GM21529 (cell line): Measurements from ENCODE around the gene MEGF10.
"Not testable (repeated sequence)": the region's sequence is repeated elsewhere in the genome, so short reads cannot be mapped to it uniquely, and the experiment has no call there.

Experiments
- ATAC-seq: cut with Tn5 transposase; IDR thresholded peaks from one replicate; pipeline ENCODE4 v1.9.1; 2021; ENCODE audit not compliant: unreplicated experiment

Gene MEGF10

DNA sequence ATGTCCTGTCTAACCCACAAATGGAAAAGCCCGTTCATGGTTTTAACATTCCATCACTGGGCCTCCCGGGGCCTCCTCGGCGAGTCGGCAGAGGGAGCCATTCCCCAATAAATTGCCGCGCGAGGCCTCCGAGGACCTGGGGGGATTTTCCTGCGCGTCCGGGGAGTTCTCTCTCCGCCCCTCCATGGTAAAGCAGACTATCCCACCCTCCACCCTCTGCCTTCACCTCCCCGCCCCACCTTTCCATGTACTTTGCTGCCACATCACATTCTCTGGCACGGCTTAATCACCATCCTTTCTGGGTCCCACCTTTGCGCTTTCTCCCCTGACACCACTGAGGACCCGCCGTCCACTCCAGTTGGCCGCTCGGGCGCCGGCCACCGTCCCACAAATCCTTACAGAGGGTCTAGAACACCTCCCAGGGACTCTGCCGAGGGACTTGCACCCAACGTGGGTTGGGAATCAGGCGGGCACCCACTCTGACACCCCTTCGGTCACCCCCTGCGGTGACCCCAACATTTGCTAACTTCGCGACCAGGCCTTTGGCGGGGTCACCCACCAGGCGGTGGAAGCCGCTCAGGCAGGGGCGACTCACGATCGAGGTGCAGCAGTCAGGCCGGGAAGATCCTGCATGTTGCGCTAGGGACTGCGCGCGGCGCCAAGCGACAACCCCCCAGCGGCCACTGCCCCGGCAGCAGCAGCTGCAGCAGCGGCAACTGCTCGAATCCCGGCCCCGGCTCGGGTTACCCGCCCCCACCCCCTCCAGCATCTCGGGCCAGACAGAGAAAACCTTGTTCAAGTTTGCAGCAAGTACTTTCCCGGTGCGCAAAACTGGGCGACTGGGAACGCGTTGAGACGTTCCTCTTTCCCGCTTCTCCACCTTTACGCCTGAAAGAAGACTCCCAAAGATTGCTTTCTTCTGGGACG is at the start of gene MEGF10:
Gene MEGF10 (plus strand): TSS at position 778 of the 927 bp plus-strand sequence. CDS start 40,513 bp downstream, outside the sequence.
- no peak for ATAC-seq

DNA sequence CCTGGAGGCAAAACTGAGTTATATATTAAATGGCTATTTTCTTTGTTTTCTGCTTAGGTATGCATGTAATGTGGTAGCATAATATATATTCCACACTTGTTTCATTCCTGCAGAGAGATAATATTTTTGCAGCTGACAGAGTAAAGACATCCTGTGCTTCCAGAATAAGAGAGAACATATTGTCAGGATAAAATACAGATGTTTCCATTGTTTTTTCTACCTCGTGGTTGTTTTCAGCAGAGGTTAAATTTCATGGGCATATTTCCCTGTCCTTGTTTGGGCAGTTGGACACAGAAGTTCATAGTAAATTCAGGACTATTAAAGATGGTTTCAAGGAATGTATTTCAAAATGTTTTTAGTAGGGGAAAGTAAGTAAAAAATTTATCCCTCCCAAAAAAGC is 47.6 kb upstream of the MEGF10 start:
- ATAC-seq: no peak

DNA sequence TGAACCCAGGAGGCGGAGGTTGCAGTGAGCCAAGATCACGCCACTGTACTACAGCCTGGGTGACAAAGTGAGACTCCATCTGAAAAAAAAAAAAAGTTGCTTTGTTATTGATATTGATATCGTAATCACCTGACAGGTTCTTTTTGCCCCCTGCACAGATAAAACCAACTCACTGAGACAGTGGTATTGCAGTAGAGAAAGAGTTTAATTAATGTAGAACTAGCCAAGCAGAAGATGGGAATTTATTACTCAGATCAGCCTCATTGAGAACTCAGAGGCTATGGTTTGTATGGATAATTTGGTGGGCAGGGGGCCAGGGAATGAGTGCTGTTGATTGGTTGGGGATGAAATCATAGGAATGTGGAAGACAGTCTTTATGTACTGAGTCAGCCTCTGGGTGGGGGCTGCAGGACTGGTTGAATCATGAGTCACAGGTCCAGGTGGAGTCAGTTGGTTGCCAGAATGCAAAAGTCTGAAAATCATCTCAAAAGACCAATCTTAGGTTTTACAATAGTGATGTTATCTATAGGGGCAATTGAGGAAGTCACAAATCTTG is 35.8 kb upstream of the MEGF10 start:
- no peak for ATAC-seq

DNA sequence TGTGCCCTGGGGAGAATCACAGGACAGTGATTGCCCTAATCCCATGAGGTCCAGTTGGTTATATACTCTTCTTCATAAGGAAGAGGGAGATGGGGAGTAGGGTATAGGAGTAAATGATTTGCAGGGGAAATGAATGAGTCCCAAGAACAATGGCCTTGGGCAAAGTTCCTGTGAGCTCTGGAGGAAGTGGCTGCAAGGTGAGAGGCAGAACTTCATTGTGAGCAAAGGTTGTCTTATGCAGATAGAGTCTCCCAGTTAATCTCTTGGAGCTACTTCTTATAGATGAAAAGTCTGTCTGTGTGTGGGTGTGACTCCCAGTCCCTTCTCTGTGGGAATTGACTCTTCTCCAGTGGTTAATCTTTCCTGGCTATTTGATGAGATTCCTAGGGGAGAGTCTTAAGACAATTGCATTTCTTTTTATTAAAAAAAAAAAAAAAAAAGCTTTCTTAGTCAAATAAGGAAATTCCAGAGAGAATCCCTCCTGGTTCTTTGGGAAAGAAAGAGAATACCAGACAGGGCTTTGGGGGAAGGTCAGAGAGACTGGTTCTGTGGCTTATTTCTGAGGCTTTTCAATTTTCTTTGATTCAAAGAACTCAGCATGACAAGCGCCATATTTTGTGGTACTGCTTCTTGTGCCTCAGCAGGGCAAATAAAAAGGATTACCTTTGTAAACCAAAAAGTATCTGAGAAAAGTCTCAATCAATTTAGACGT is 33.6 kb upstream of the MEGF10 start:
- no peak for ATAC-seq

DNA sequence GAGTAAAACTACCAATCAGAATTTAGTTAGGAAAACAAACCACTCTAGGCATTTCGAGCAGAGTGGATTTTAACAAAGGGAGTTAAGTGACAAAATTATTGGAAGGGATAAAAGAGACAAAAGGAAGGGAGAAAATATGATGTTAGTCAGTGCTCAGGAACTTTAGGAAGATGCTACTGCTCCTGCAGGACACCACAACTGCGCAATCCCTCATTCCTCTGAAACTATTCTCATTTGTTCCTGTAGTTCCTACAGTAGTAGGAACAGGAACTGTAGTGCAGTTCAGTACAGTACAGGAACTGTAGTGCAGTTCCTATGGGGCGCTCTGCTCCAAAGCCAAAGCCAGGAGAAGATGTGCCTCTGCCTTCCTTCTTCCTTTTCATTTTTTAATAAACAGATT is 29.9 kb upstream of the MEGF10 start:
- ATAC-seq: no peak

DNA sequence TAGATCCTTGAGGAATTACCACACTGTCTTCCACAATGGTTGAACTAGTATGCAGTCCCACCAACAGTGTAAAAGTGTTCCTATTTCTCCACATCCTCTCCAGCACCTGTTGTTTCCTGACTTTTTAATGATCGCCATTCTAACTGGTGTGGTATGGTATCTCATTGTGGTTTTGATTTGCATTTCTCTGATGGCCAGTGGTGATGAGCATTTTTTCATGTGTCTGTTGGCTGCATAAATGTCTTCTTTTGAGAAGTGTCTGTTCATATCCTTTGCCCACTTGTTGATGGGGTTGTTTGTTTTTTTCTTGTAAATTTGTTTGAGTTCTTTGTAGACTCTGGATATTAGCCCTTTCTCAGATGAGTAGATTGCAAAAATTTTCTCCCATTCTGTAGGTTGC is 25.1 kb upstream of the MEGF10 start:
- ATAC-seq: not testable (repeated sequence)

DNA sequence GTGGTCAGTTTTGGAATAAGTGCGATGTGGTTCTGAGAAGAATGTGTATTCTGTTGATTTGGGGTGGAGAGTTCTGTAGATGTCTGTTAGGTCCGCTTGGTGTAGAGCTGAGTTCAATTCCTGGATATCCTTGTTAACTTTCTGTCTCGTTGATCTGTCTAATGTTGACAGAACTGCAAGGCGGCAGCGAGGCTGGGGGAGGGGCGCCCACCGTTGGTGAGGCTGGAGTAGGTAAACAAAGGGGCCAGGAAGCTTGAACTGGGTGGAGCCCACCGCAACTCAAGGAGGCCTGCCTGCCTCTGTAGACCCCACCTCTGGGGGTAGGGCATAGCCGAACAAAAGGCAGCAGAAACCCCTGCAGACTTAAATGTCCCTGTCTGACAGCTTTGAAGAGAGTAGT is 22.3 kb upstream of the MEGF10 start:
- not testable (repeated sequence) for ATAC-seq

DNA sequence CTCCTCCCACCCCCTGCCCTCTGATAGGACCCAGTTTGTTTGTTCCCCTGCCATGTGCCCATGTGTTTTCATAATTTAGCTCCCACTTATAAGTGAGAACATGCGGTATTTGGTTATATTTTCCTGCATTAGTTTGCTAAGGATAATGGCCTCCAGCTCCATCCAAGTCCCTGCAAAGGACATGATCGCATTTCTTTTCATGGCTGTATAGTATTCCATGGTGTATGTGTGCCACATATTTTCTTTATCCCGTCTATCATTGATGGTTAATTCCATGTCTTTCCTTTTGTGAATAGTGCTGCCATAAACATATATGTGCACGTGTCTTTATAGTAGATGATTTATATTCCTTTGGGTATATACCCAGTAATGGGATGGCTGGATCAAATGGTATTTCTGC is 19.9 kb upstream of the MEGF10 start:
- not testable (repeated sequence) for ATAC-seq

DNA sequence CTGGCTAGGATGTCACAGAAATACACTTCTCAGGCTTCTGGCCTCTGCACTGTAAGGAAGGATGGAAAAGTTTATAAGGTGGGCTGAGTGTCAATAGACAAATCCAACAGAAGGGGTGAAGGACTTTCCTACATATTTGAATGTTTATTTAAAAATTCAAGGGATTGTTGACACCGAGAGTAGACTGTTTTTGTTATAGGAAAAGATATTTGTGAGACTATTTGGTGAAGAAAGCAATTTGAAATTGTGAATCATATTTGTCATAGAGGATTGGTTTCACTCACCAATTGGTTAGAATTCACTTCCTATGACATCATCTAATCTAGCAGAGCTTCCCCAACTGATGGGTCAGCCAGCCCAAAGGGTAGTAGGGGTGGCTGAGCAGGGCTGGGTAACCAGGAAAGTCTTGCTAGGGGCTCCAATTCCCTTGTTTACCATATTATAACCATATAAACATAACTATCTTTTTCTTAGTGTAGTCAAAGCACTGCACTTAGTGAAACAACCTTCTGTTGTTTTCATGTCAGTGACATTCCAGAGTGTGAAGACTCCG is 14.9 kb upstream of the MEGF10 start:
- ATAC-seq: no peak

DNA sequence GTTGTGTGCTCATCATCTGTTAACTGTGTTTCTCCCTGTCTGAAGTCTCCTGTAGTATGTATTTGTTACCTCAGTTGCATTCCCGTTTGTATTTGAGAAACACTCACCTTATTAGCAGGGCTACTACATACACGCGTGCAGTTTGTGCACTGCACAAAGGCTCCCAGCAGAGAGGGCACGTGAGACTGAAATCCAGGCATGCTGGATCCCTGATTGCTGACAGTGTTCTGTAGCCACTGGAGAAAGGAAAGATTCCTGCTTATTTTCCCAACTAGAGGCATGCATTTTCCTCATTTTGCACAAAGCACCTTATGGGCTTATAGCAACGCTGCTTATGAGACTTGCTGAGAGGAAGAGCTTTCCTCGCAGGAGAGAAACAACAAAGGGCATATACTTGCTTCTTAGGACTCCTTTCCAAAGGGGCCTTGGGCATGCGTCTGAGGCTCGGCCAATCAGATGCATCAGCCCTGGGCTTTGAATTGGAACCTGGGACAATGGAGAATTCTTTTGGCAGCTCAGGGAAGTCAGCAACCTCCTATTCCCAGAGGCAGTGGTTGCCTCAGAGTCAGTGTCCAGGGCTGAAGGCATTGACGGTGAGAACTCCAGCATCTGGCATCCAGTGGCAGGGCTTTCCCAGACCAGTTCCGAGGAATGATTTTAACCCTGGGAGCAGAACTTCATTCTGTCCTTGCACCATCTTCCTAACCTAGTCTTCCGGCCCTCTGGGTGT is 9.9 kb upstream of the MEGF10 start:
- ATAC-seq: no peak

DNA sequence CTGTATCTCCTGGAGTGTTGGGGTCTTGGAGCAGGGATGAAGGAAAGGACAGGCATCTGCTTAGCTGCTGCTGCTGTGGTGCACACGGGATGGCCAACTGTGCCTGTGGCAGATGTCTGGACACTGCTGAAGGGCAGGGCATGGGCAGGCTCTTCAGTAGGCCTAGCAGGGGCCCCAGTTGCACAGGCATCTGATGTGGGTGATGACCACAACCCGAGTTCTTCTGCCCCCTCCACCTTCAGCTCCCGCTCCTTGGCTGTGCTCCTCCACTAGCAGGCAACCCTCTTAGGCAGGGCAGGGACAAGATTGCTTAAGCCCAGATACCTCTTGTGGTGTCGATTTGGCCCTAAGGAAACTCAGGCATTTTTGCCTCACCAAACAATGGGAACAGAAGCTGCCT is 9.0 kb upstream of the MEGF10 start:
- no peak for ATAC-seq

DNA sequence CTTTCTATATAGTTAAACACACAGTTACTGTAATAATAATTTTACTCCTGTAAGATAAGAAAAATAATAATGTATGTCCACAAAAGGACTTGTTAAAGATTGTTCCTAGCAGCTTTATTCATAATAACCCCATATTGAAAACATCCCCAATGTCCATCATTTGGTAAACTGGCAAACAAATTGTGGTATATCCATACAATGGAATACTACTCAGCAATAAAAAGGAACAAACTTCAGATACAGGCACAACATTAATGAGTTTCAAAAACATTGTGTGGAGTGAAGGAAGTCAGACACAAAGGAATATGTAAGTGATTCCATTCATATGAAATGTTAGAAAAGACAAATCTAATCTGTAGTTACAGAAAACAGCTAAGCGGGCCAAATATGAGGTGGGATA is 1.9 kb upstream of the MEGF10 start:
- ATAC-seq: no peak

DNA sequence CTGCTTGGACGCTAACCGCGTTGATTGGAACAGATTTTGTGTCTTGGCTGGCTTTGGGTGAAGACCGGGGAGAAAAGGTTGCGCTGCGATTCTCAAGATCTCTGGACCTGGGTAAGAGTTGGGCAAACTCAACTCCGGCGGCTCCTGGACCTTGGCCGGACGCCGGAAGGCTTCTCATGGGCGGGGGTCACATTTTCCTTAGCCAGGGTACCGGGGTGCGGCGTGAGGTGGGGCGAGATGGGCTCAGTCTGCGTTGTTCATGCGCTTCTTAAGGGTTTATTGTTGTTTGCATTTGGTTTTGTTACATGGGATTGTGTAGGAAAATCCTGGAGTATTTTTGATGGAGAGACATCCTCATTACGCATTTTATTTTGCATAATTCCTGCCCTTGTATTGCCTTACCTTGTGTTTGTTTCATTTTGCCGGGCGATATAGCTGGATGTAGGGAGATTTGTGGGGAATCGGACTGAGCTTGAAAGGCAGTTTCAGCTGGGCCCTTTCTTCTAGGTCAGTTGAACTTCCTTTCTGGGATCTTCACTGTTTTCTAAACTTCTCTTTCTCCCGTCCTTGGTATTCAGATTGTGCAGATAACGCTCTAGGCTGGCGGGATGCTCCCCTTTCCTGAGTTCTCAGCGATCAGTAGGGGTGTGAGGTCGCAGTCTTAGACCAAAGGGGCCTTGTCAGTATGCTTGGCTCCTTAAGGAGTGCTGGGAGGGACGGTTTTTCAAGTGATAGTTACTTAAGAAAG is 524 bp downstream of the MEGF10 start:
- no peak for ATAC-seq

DNA sequence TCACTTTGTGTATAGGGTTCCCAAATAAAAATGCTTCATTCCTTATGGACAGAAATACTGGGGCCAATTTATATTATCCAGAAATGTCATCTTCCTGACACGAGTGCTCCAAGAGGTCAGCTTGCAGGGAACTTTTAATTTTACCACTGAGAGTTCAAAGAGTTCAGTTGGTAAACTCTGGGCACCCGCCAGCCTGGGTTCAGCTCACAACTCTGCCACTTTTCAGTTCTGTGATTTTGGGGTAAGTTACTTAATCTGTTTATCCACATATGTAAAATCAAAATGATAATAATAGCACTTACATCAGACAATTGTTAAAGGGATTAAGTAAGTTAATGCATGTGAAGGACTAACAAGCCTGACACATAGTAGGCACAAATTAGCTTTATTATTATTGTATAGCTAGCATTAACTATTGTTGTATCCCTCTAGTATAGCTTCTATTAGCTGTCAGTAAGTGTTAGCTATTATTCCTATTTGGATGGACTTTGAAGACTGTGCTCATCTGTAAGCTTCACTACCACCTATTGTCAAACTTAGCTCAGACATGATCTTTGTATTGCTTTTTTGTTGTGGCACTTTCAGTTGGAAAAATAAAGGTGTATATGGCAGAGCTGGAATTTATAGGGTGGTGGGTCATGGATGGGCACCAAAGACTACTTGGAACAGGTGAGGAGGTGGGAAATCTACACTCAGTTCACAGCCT is 1.6 kb downstream of the MEGF10 start:
- no peak for ATAC-seq

DNA sequence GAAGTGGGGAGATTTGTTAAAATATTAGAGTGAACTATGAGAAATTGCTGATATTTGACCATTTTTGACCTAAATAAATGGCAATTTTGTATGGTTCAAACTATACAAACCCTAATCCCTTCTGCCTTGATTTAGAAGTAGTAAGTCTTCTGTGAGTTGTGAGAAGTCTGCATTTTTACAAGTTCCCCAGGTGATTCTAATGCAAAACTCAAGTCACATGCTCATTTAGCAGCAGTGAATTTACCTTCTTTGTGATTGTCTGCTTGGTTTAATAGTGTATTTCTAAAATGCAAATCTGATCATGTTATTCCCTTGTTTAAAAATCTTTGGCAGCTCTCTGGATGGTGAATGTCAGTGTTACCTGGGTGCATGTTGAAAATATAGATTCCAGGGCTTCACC is 2.8 kb downstream of the MEGF10 start:
- no peak for ATAC-seq

DNA sequence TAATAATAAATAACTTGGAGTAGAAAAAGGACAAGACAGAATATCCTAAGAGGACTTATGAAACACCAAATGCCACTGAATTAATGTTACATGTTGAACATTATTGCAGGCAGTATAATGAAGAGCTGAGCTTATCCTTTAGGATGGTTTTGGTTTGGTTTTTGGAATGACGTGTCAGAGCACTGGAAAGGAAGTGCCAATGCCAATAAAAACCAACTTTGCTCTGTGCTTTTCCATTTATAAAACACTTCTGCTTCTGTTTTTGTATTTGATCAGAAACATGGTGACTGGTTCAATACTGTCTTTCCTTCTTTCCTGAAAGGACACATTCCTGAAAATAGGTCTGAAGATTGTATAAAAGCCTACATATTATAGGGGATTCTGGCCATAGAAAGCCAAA is 4.2 kb downstream of the MEGF10 start:
- no peak for ATAC-seq

DNA sequence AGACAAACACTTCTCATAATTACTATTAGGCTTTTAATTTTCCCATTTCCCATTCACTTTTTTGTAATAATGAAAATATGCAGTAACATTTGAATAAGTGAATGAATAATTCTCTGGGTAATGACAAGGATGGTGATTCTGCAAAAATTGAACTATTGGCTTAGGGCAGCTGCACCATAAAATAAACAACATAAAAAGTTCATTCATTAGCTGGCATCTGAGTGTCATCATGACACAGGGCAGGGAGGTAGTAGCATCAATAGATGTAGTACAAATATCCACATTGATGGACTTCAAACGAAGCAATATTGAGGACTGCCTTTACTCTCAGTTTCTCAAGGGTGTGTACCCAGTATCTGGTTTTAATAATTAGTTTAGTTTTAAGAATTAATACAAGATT is 4.9 kb downstream of the MEGF10 start:
- no peak for ATAC-seq

DNA sequence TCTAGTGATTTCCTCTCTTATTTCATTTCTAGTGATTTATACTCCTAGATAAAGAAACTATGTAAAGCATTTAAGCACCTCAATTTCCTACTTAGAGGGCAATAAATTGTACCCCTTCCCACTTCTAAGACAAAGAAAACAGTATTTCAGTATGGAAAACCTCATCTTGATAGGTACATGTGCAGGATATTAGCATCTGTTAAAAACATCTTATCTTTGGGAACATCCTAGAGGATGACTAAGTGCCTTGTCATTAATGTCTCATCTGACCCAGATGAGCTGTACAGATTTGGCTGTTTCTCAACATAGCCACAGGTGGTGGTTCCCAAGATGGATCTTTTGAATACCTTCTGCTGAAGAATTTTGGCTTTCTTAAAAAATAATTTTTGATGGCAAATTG is 5.7 kb downstream of the MEGF10 start:
- no peak for ATAC-seq

DNA sequence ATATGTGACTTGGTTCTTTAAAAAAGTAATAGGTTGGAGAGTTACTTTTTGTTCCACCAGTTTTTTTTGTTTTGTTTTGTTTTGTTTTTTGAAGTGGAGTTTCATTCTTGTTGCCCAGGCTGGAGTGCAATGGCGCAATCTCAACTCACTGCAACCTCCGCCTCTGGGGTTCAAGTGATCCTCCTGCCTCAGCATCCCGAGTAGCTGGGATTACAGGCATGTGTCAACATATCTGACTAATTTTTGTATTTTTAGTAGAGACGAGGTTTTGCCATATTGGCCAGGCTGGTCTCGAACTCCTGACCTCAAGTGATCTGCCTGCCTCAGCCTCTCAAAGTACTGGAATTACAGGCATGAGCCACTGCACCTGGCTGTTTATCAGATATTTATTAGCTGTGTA is 6.3 kb downstream of the MEGF10 start:
- ATAC-seq: not testable (repeated sequence)
